ENCODE data around the gene CD200. TPM values are rescaled to one million over a fixed set of nuclear protein-coding genes. Genes with fewer than 3 reads are reported as not detected.

CD200 gene
- total RNA-seq, 1 donor from 2014 or later: 25.7 TPM

DNA sequence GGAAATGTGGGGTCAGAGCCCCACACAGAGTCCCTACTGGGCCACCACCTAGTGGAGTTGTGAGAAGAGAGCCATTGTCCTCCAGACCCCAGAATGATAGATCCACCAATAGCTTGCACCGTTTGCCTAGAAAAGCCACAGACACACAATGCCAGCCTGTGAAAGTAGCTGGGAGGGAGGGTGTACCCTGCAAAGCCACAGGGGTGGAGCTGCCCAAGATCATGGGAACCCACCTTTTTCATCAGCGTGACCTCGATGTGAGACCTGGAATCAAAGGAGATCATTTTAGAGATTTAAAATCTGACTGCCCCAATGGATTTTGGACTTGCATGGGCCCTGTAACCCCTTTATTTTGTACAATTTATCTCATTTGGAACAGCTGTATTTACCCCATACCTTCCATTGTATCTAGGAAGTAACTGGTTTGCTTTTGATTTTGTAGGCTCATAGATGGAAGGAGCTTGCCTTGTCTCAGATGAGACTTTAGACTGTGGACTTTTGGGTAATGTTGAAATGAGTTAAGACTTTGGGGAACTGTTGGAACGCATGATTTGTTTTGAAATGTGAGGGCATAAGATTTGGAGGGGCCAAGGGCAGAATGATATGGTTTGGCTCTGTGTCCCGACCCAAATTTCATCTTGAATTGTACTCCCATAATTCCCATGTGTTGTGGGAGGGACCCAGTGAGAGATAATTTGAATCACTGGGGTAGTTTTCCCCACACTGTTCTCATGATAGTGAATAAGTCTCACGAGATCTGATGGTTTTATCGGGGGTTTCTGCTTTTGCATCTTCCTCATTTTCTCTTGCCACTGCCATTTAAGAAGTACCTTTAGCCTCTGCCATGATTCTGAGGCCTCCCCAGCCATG lies 49.0 kb downstream of the CD200 start:
- Mint-ChIP-seq H3K36me3 (no peaks in the 10 kb centered on the region), H3K9me3 (peaks cover 8% of the 10 kb centered on the region), H3K27me3 (ENCODE audit: low read depth) (no peaks in the 10 kb centered on the region), H3K4me1 (peaks cover 37% of the 10 kb centered on the region), H3K4me3 (no peak overlapping the region), H3K27ac (no peak overlapping the region)
- no peak for DNase-seq (ENCODE audit: low spot score in 2 of 2, unreplicated experiment in 2 of 2)
- no peak for TF ChIP-seq CTCF (IDR thresholded peaks at IDR 0.05; ENCODE audit: unreplicated experiment)

DNA sequence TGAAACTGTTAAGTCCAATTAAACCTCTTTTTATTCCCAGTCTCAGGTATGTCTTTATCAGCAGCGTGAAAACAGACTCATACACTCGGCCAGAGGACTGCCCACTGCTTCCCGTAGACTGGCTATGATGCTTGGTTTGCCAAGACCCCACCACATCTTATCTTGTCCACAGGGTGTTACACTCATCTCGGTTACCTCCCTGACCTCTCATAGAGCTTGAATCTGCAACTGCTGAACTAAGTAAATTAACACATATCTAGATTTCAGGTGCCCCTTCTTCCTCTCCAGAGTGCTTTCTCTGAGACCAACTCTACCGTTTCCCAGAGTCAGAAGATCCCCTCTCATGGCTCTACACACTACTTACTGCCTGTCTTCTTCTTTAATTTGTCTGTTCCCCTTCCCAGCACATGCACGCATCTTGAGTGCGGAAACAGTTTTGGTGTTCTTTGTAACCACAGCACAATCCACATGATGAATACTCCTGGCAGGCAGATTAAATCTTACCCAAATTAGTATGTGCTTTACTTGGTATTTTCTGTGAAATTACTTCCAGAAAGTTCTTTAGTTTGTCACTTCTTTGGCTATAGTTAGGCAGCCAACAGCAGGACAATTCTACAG lies 49.7 kb downstream of the CD200 start:
- no peaks in the 10 kb centered on the region for H3K27me3 Mint-ChIP-seq (ENCODE audit: low read depth)
- H3K4me3 Mint-ChIP-seq: no peak overlapping the region
- no peak for DNase-seq (ENCODE audit: low spot score in 2 of 2, unreplicated experiment in 2 of 2)
- H3K27ac Mint-ChIP-seq: no peak overlapping the region
- H3K9me3 Mint-ChIP-seq: peaks cover 8% of the 10 kb centered on the region
- TF ChIP-seq CTCF (IDR thresholded peaks at IDR 0.05; ENCODE audit: unreplicated experiment): no peak
- H3K4me1 Mint-ChIP-seq: peaks cover 29% of the 10 kb centered on the region
- no peaks in the 10 kb centered on the region for H3K36me3 Mint-ChIP-seq

- TF ChIP-seq CTCF (IDR thresholded peaks at IDR 0.05; ENCODE audit: unreplicated experiment): no peak
- H3K9me3 Mint-ChIP-seq: peaks cover 3% of the 10 kb centered on the region
Observed at GRCh38 chr3:112384769-112385168, 51.8 kb downstream of the CD200 start.

GRCh38 chr3:112388972-112389371 lies 56.0 kb downstream of the CD200 start:
- no peaks in the 10 kb centered on the region for H3K27me3 Mint-ChIP-seq (ENCODE audit: low read depth)
- DNase-seq (ENCODE audit: low spot score in 2 of 2, unreplicated experiment in 2 of 2): no peak
- no peak overlapping the region for H3K27ac Mint-ChIP-seq
- TF ChIP-seq CTCF (IDR thresholded peaks at IDR 0.05; ENCODE audit: unreplicated experiment): no peak
- peaks cover 7% of the 10 kb centered on the region for H3K36me3 Mint-ChIP-seq
- H3K4me1 Mint-ChIP-seq: peaks cover 38% of the 10 kb centered on the region
- no peak overlapping the region for H3K4me3 Mint-ChIP-seq
- H3K9me3 Mint-ChIP-seq: peaks cover 16% of the 10 kb centered on the region

More at GRCh38 chr3:112384769-112385168, 51.8 kb downstream of the CD200 start:
- Mint-ChIP-seq H3K4me3 (no peak overlapping the region), H3K36me3 (no peaks in the 10 kb centered on the region), H3K4me1 (peaks cover 22% of the 10 kb centered on the region), H3K27ac (no peak overlapping the region), H3K27me3 (ENCODE audit: low read depth) (no peaks in the 10 kb centered on the region)
- no peak for DNase-seq (ENCODE audit: low spot score in 2 of 2, unreplicated experiment in 2 of 2)

GRCh38 chr3:112389961-112390360 lies 57.0 kb downstream of the CD200 start:
- Mint-ChIP-seq H3K36me3 (peaks cover 7% of the 10 kb centered on the region), H3K4me3 (no peak overlapping the region), H3K27me3 (ENCODE audit: low read depth) (no peaks in the 10 kb centered on the region), H3K4me1 (peaks cover 41% of the 10 kb centered on the region), H3K27ac (peak overlapping the region; percentile 62), H3K9me3 (peaks cover 20% of the 10 kb centered on the region)
- no peak for TF ChIP-seq CTCF (IDR thresholded peaks at IDR 0.05; ENCODE audit: unreplicated experiment)
- DNase-seq (ENCODE audit: low spot score in 2 of 2, unreplicated experiment in 2 of 2): no peak
